T-cell (primary cell): ENCODE measurements around the gene RADX. TPM values are rescaled to one million over a fixed set of nuclear protein-coding genes. Genes with fewer than 3 reads are reported as not detected.

Experiments
- ATAC-seq, 4 experiments: fragments of 200-7000 bp in 3 of 4; fragments of 150-1000 bp in 1 of 4; cut with Tn5 transposase; replicated peaks in 1 of 4; 1 replicate in 3 of 4; 2 replicates in 1 of 4; pipeline ENCODE4 v1.10.0; 2021; ENCODE audit warnings: moderate library complexity in 3 of 4, mild to moderate bottlenecking in 2 of 4, moderate number of reproducible peaks in 1 of 4
- CTCF ChIA-PET, 2 donors: fragments of 300-600 bp; sonication (Branson Sonifier 250); formaldehyde crosslinking; loops; one replicate each; lab custom pipeline; 2022; ENCODE audit warnings: antibody characterized with exemption in 2 of 2; lab: Charles Lee
- POLR2A ChIA-PET, 2 donors: fragments of 300-600 bp; sonication (Branson Sonifier 250); formaldehyde crosslinking; loops; one replicate each; lab custom pipeline; 2022; ENCODE audit warnings: antibody characterized with exemption in 2 of 2; lab: Charles Lee
- DNase-seq, 35 experiments: peaks; one replicate each; pipeline versions ENCODE4 v3.0.0 to v3.0.0-alpha.2; 2013 to 2023
- H3K27ac ChIP-seq: one replicate; pipeline ENCODE4 v1.5.1; 2013; ENCODE audit warnings: low read length
- H3K27me3 ChIP-seq, 2 experiments: replicated peaks in 1 of 2; 1 replicate in 1 of 2; 2 replicates in 1 of 2; pipeline versions ENCODE4 v1.6.1 to v1.7.0; 2013; ENCODE audit warnings: low read length in 1 of 2, mixed read lengths in 1 of 2; ENCODE audit not compliant: control insufficient read depth in 2 of 2, insufficient read depth in 2 of 2; ENCODE audit errors: extremely low read depth in 1 of 2
- H3K36me3 ChIP-seq, 2 donors: 1 replicate in 1 of 2; 2 replicates in 1 of 2; pipeline versions ENCODE4 v1.6.1 to v1.7.0; 2013; ENCODE audit warnings: low read length in 1 of 2; ENCODE audit not compliant: control insufficient read depth in 2 of 2, insufficient read depth in 1 of 2; ENCODE audit errors: extremely low read depth in 1 of 2
- H3K4me1 ChIP-seq, 2 experiments: 1 replicate in 1 of 2; 2 replicates in 1 of 2; pipeline versions ENCODE4 v1.6.1 to v1.7.0; 2013; ENCODE audit warnings: low read length in 2 of 2, mixed read lengths in 1 of 2; ENCODE audit not compliant: insufficient read depth in 2 of 2, control insufficient read depth in 1 of 2; ENCODE audit errors: extremely low read depth in 1 of 2
- H3K4me3 ChIP-seq, 2 donors: 1 replicate in 1 of 2; 2 replicates in 1 of 2; pipeline versions ENCODE4 v1.5.1 to v1.7.0; 2013; ENCODE audit warnings: mild to moderate bottlenecking in 2 of 2, low read length in 1 of 2, moderate library complexity in 1 of 2; ENCODE audit not compliant: control insufficient read depth in 1 of 2; ENCODE audit errors: extremely low read depth in 1 of 2
- H3K9me3 ChIP-seq: 2 replicates; pipeline ENCODE4 v1.7.0; 2013
- H3K27ac Mint-ChIP-seq, 2 donors: one replicate each; pipeline ENCODE4 v1.8.0; 2020 to 2021; ENCODE audit warnings: mild to moderate bottlenecking in 2 of 2, mixed read lengths in 2 of 2
- H3K27me3 Mint-ChIP-seq, 2 donors: one replicate each; pipeline ENCODE4 v1.8.0; 2021 to 2022; ENCODE audit warnings: mixed read lengths in 2 of 2
- H3K36me3 Mint-ChIP-seq: one replicate; pipeline ENCODE4 v1.8.0; 2021; ENCODE audit warnings: mixed read lengths
- H3K4me1 Mint-ChIP-seq, 3 donors: one replicate each; pipeline ENCODE4 v1.8.0; 2020 to 2022; ENCODE audit warnings: mixed read lengths in 3 of 3, mild to moderate bottlenecking in 1 of 3
- H3K4me3 Mint-ChIP-seq, 3 donors: one replicate each; pipeline ENCODE4 v1.8.0; 2020 to 2022; ENCODE audit warnings: mild to moderate bottlenecking in 3 of 3, mixed read lengths in 3 of 3, moderate library complexity in 3 of 3
- H3K9me3 Mint-ChIP-seq, 3 donors: one replicate each; pipeline ENCODE4 v1.8.0; 2020 to 2022; ENCODE audit warnings: mixed read lengths in 3 of 3
- WGBS: methylation state at CpG from one replicate; pipeline ENCODE4 v1.1.5; 2013; ENCODE audit warnings: missing lambda C conversion rate; ENCODE audit not compliant: insufficient coverage; 5-methylcytosine and 5-hydroxymethylcytosine counted together
- total RNA-seq, 35 experiments: library from RNA in 6 of 35; stranded (reverse) in 6 of 35; fragments of 120-200 nt in 1 of 35; gene quantifications; one replicate each; pipeline versions ENCODE4 v1.2.1 to v1.2.4 and lab custom pipeline; 2013 to 2026

RADX gene
- total RNA-seq, 5 donors from 2014 or later (not counting 1 experiment from before 2014, with no cell fraction given), result 6.9 to 15.5 (median 9.9) TPM

DNA sequence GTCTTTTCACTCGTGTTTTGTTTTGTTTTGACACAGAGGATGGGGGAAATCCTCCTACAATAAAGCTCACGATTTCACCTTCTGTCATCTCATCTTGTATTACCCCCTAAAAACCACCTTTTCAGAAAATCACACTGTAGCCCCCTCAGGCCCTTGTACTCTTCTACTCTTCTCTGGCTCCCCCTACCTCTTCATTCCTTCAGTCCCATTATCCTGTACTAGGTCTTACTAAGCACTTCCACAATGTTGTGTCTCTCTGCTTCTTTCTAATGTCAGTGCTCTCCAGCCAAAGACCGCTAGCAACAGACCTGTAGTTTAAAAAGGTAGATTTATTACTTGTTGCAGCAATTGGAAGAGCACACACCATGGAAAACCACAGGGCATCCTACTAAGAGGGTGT is 84.7 kb downstream of the RADX start:
- no peak overlapping the region for H3K4me3 ChIP-seq
- no peak overlapping the region for H3K27ac Mint-ChIP-seq
- H3K27me3 ChIP-seq, result peaks cover 0 to 3% of the 10 kb centered on the region in 2 experiments
- H3K36me3 ChIP-seq, result no peaks in the 10 kb centered on the region
- H3K4me1 ChIP-seq, result no peaks in the 10 kb centered on the region
- ChIA-PET POLR2A (no interaction called here), CTCF (no interaction called here)
- ATAC-seq (no peak), DNase-seq (no peak)
- H3K9me3 ChIP-seq, result no peaks in the 10 kb centered on the region
- no peaks in the 10 kb centered on the region for H3K9me3 Mint-ChIP-seq
- H3K27me3 Mint-ChIP-seq, result peaks cover 11 to 32% of the 10 kb centered on the region in 2 donors
- H3K27ac ChIP-seq, result no peak overlapping the region
- no peak overlapping the region for H3K4me3 Mint-ChIP-seq
- H3K4me1 Mint-ChIP-seq, result peaks cover 0 to 1% (median 0%) of the 10 kb centered on the region in 3 donors
- 60% methylated on average over 1 of the region's 3 CpGs for WGBS
- H3K36me3 Mint-ChIP-seq, result no peaks in the 10 kb centered on the region

DNA sequence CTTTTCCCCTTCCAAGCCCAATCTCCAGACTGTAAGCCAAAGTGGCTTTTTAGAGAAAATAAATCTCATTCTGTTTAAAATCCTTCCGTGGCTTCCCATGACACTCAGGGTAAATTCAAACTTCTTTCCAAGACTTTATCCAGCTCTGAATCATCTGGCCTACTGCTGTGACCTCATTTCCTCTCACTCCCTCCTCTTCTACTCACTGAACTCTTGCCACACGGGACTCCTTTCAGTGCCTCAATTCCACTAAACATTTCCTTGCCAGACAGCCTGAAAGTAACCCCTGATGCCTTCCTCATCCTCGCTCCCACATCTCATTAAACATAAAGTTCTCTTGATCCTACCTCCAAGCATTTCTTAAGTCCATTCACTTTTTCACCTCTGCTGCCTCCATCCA is 86.9 kb downstream of the RADX start:
- ATAC-seq (no peak), DNase-seq (no peak)
- Mint-ChIP-seq H3K4me3 (no peak overlapping the region), H3K27ac (no peak overlapping the region), H3K36me3 (no peaks in the 10 kb centered on the region), H3K9me3 (no peaks in the 10 kb centered on the region), H3K4me1 (peaks cover 0 to 1% (median 0%) of the 10 kb centered on the region in 3 donors), H3K27me3 (peaks cover 7 to 34% of the 10 kb centered on the region in 2 donors)
- no peak overlapping the region for H3K4me3 ChIP-seq
- CTCF ChIA-PET, result no interaction called here
- no peak overlapping the region for H3K27ac ChIP-seq
- POLR2A ChIA-PET, result interaction anchor here in 1 of 2 donors (0.5 kb wide), 1 partner anchor 8 kb away, joined by 3 read pairs; no protein-coding TSS in a partner anchor
- peaks cover 0 to 3% of the 10 kb centered on the region in 2 experiments for H3K27me3 ChIP-seq
- no peaks in the 10 kb centered on the region for H3K9me3 ChIP-seq
- 80% methylated on average over 1 of the region's 3 CpGs for WGBS
- no peaks in the 10 kb centered on the region for H3K4me1 ChIP-seq
- H3K36me3 ChIP-seq, result no peaks in the 10 kb centered on the region

DNA sequence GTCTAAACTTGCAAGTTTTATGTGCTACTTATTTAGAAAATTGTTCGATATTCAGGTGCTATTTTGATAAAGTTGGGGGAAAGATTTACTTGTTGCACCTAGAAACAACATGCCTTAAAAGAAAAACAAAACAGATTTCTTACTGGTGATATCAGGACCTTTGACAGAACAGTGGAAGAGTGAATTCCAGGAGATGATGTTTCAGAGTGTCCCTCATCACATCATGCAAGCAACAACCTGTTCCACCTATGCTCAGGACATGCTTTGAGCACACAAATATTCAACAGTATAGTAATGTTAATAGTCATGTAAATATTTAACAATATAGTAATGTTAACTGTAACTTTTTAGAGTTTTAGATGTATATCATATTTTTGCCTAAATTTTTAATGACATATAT is 90.9 kb downstream of the RADX start:
- Mint-ChIP-seq H3K9me3 (no peaks in the 10 kb centered on the region), H3K4me3 (no peak overlapping the region), H3K27ac (no peak overlapping the region), H3K36me3 (no peaks in the 10 kb centered on the region), H3K27me3 (peaks cover 3 to 33% of the 10 kb centered on the region in 2 donors), H3K4me1 (no peaks in the 10 kb centered on the region)
- WGBS, result no CpG with 5 or more reads among the region's 1 CpG
- POLR2A ChIA-PET, result no interaction called here
- no peak for ATAC-seq
- no peak for DNase-seq
- no peak overlapping the region for H3K27ac ChIP-seq
- no peaks in the 10 kb centered on the region for H3K27me3 ChIP-seq
- H3K4me1 ChIP-seq, result no peaks in the 10 kb centered on the region
- H3K4me3 ChIP-seq, result no peak overlapping the region
- CTCF ChIA-PET, result no interaction called here
- no peaks in the 10 kb centered on the region for H3K9me3 ChIP-seq
- no peaks in the 10 kb centered on the region for H3K36me3 ChIP-seq

DNA sequence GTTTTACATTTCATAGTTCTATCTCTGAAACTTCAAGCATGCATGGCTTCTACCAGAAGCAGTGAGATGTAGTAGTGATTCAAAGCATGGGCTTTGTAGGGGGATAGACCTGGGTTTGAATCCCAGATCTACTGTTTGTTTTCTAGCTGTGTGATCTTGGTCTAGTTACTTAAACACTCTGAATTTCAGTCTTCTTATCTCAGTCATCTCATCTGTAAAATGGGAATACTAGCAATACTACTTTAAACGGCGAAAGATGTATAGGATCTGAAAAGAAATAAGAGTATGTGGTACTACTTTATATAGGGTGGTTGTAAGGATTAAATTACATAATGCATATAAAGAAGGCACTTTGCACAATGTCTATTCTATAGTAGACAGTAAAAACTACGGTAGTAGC is 94.7 kb downstream of the RADX start:
- WGBS, result no CpG with 5 or more reads among the region's 3 CpGs
- peaks cover 0 to 26% of the 10 kb centered on the region in 2 donors for H3K27me3 Mint-ChIP-seq
- no peaks in the 10 kb centered on the region for H3K36me3 ChIP-seq

DNA sequence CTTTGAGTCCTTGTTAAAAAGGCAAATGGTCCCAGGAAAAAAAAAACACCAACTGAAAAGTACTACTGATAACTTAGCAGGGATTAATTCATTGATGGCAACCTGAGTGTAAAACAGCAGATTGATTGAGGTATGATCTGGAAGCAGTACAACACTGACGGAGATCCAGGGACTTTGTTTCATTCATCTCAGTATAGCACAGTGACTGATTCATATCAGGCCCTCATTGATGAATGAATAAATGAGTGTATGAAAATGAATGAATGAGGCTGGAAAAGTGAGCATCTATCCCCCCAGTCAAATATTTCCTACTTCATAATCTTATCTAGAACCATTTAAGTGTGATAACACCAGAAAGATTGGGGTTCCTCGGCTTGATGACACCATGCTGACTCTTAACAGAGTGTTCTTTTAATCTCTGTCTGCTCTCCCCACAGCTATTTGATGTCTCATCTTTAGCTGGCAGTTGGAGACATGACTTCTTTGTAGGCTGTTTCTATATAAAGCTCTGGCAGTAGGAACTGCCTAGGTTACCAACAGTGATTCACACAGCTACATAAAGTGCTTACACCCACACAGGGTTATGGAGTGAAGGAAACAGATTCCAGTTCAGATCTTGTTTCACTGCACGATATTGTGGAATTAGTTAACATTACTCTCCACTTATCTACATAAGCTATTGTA is 96.1 kb downstream of the RADX start:
- H3K9me3 Mint-ChIP-seq, result no peaks in the 10 kb centered on the region
- ChIA-PET POLR2A (no interaction called here), CTCF (no interaction called here)
- no peak for DNase-seq
- H3K27me3 Mint-ChIP-seq, result peaks cover 0 to 21% of the 10 kb centered on the region in 2 donors
- no peaks in the 10 kb centered on the region for H3K36me3 ChIP-seq
- no peaks in the 10 kb centered on the region for H3K4me1 Mint-ChIP-seq
- H3K4me3 ChIP-seq, result no peak overlapping the region
- H3K9me3 ChIP-seq, result no peaks in the 10 kb centered on the region
- WGBS, result no CpG with 5 or more reads among the region's 3 CpGs
- no peaks in the 10 kb centered on the region for H3K27me3 ChIP-seq
- no peaks in the 10 kb centered on the region for H3K4me1 ChIP-seq
- H3K27ac ChIP-seq, result no peak overlapping the region
- H3K36me3 Mint-ChIP-seq, result no peaks in the 10 kb centered on the region
- no peak overlapping the region for H3K4me3 Mint-ChIP-seq
- ATAC-seq, result no peak
- H3K27ac Mint-ChIP-seq, result no peak overlapping the region

More for the DNA sequence above, 94.7 kb downstream of the RADX start:
- Mint-ChIP-seq H3K27ac (no peak overlapping the region), H3K4me1 (no peaks in the 10 kb centered on the region), H3K4me3 (no peak overlapping the region), H3K36me3 (no peaks in the 10 kb centered on the region), H3K9me3 (no peaks in the 10 kb centered on the region)
- H3K27me3 ChIP-seq, result no peaks in the 10 kb centered on the region
- no peaks in the 10 kb centered on the region for H3K4me1 ChIP-seq
- CTCF ChIA-PET, result no interaction called here
- DNase-seq, result no peak
- ATAC-seq, result no peak
- H3K27ac ChIP-seq, result no peak overlapping the region
- no peak overlapping the region for H3K4me3 ChIP-seq
- POLR2A ChIA-PET, result no interaction called here
- no peaks in the 10 kb centered on the region for H3K9me3 ChIP-seq

DNA sequence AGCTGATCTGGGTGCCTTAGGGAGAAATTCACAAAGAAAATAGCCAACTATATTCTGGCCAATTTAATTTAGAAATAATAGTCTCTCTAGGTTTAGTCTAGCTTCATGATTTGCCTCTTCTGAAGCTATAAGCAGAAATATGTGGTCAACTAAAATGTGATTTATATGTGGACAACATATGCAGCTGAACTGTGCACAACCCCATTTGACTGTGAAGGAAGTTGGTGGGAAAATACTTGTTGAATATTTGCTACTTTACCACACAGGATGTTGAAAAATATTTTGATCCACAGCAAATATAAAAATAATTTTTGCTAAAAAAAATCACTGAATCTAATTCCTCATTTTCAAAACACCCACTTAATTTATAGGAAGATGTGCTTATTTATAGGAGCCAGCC is 99.0 kb downstream of the RADX start:
- POLR2A ChIA-PET, result no interaction called here
- CTCF ChIA-PET, result no interaction called here

More for the DNA sequence above, 99.0 kb downstream of the RADX start:
- Mint-ChIP-seq H3K36me3 (no peaks in the 10 kb centered on the region), H3K9me3 (no peaks in the 10 kb centered on the region), H3K27ac (no peak overlapping the region), H3K4me3 (no peak overlapping the region), H3K27me3 (peaks cover 0 to 20% of the 10 kb centered on the region in 2 donors), H3K4me1 (no peaks in the 10 kb centered on the region)
- H3K27ac ChIP-seq, result no peak overlapping the region
- DNase-seq, result no peak
- ATAC-seq, result no peak
- H3K4me3 ChIP-seq, result no peak overlapping the region
- no peaks in the 10 kb centered on the region for H3K27me3 ChIP-seq
- H3K9me3 ChIP-seq, result no peaks in the 10 kb centered on the region
- no peaks in the 10 kb centered on the region for H3K4me1 ChIP-seq
- no peaks in the 10 kb centered on the region for H3K36me3 ChIP-seq
